Activated naive CD8-positive, alpha-beta T cell treated with anti-CD3 and anti-CD28 coated beads, Interleukin-2, amount 10 ng/mL, durations not matched to agents 7 days and 5 days (primary cell): ENCODE results near the gene GTF2A1. TPM values are rescaled to one million over a fixed set of nuclear protein-coding genes. Genes with fewer than 3 reads are reported as not detected.

Experiments
- ATAC-seq: fragments of 150-1000 bp; cut with Tn5 transposase; one replicate; pipeline ENCODE4 v1.10.0; 2021; ENCODE audit warnings: low read depth, moderate library complexity
- POLR2A ChIA-PET: fragments of 350-600 bp; sonication (Branson Sonifier 250); formaldehyde crosslinking; loops from one replicate; lab custom pipeline; 2021; ENCODE audit warnings: antibody characterized with exemption; lab: Charles Lee
- DNase-seq: peaks from one replicate; pipeline ENCODE4 v3.0.0; 2021
- H3K27ac Mint-ChIP-seq: one replicate; pipeline ENCODE4 v1.8.0; 2022; ENCODE audit warnings: mild to moderate bottlenecking, mixed read lengths
- H3K27me3 Mint-ChIP-seq: one replicate; pipeline ENCODE4 v1.8.0; 2022; ENCODE audit warnings: mild to moderate bottlenecking, moderate library complexity, mixed read lengths
- H3K36me3 Mint-ChIP-seq: one replicate; pipeline ENCODE4 v1.8.0; 2021; ENCODE audit warnings: mild to moderate bottlenecking, mixed read lengths
- H3K4me1 Mint-ChIP-seq: one replicate; pipeline ENCODE4 v1.8.0; 2021; ENCODE audit warnings: mixed read lengths
- H3K4me3 Mint-ChIP-seq: one replicate; pipeline ENCODE4 v1.8.0; 2022; ENCODE audit warnings: mild to moderate bottlenecking, moderate library complexity, mixed read lengths
- H3K9me3 Mint-ChIP-seq: one replicate; pipeline ENCODE4 v1.8.0; 2021; ENCODE audit warnings: mixed read lengths
- total RNA-seq, 2 experiments: library from RNA; stranded (reverse); gene quantifications; one replicate each; pipeline ENCODE4 v1.2.3, GENCODE V29; 2021

The GTF2A1 gene
- total RNA-seq, 2 experiments from 2014 or later = 35.1 to 35.8 TPM

DNA sequence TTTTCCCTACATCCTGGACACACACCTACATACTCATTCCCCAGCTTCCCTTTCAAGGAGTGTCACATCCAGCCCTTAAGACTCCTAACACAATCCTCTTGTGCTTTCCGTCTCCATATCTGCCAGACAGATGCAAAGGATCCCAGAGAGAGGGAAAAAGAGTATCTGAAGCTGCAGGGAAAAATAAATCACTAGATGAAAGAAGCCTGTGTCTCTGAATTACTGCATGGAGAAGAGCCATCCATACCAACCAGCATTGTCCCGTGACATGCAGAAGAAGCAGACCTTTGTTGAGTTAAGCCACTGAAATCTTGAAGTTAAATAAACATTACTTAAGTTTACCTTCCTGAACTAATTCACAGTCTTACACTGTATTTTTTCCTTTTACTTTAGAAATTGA lies 54.6 kb downstream of the GTF2A1 start:
- DNase-seq (no peak), ATAC-seq (no peak)
- Mint-ChIP-seq H3K27me3 (no peaks in the 10 kb centered on the region), H3K9me3 (no peaks in the 10 kb centered on the region), H3K4me1 (peaks cover 27% of the 10 kb centered on the region), H3K27ac (no peak overlapping the region), H3K36me3 (no peaks in the 10 kb centered on the region), H3K4me3 (no peak overlapping the region)
- POLR2A ChIA-PET = no interaction called here

DNA sequence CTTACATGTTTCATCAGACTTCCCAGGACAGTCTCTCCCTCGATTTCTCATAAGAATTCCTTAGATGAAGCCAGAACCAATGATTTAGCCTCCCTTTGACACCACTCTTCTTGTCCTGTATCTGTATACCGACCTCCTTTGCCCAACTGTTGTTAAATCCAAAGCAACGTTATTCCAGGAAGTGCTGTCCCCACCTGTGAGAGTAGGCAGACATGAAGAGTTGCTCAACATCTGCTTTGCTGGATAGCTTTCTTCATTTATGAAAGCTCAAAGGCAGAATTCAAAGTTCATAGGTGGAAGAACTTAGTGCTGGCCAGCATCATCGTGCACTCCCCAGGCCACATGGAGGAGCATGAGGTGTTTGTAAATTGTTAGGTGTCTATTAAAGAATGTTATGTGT lies 55.6 kb downstream of the GTF2A1 start:
- POLR2A ChIA-PET = no interaction called here
- no peaks in the 10 kb centered on the region for H3K36me3 Mint-ChIP-seq
- ATAC-seq = no peak

DNA sequence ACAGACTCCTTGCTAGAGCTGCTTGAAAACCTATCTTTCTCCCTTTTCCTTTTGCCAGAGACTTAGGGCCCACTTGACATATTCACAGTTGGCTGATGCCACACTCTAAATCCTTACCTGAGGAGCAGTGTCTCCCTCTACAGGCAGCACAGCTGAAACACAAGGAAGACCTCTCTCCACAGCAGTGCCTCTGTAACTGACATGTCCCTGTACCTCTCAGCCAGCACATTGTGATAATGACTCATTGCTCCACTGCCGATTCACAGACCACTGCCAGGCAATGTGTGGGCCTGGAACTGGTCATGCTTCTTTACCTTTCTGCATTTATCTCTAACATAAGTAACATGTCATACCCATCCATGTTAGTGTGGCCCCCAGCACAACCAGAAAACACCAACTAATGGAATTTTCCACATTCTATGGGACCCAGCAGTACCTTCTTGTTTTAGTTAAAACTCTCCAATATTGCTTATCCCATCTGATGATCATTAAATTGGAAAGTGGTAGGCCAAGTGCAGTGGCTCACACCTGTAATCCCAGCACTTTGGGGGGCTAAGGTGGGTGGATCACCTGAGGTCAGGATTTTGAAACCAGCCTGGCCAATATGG lies 56.5 kb downstream of the GTF2A1 start:
- peaks cover 2% of the 10 kb centered on the region for H3K9me3 Mint-ChIP-seq
- no peak overlapping the region for H3K27ac Mint-ChIP-seq
- H3K4me3 Mint-ChIP-seq = no peak overlapping the region
- ATAC-seq (peak; percentile 96), DNase-seq (peak; percentile 35)
- H3K36me3 Mint-ChIP-seq = no peaks in the 10 kb centered on the region
- POLR2A ChIA-PET = interaction anchor here (0.7 kb wide), 1 partner anchor 310 kb away, joined by 3 read pairs; no protein-coding TSS in a partner anchor
- H3K27me3 Mint-ChIP-seq = peaks cover 2% of the 10 kb centered on the region
- peaks cover 16% of the 10 kb centered on the region for H3K4me1 Mint-ChIP-seq

More for the DNA sequence above, 55.6 kb downstream of the GTF2A1 start:
- no peak overlapping the region for H3K4me3 Mint-ChIP-seq
- H3K27ac Mint-ChIP-seq = no peak overlapping the region
- DNase-seq = no peak
- no peaks in the 10 kb centered on the region for H3K9me3 Mint-ChIP-seq
- no peaks in the 10 kb centered on the region for H3K27me3 Mint-ChIP-seq
- H3K4me1 Mint-ChIP-seq = peaks cover 22% of the 10 kb centered on the region

DNA sequence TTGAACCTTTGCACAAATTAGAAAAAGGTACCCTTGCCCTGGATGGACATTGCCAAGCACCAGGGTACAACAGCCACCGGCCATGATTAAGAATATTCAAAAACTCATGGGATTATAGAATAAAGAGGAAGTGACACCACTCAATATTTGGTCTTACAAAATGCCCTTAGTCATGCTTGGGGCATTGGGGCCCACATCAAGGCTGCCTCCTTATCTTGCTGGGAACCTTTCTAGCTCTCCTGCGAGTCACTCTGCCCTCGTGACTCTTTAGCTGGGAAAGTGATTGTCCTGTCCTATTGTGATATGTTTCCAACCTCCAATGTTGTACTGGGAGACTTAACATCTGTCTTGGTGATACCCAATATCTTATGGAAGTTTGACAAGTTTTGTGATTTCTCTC lies 57.8 kb downstream of the GTF2A1 start:
- no peak for ATAC-seq
- H3K9me3 Mint-ChIP-seq = peaks cover 2% of the 10 kb centered on the region
- peaks cover 2% of the 10 kb centered on the region for H3K27me3 Mint-ChIP-seq
- DNase-seq = no peak
- H3K36me3 Mint-ChIP-seq = no peaks in the 10 kb centered on the region
- POLR2A ChIA-PET = no interaction called here
- no peak overlapping the region for H3K4me3 Mint-ChIP-seq
- H3K4me1 Mint-ChIP-seq = peaks cover 7% of the 10 kb centered on the region
- no peak overlapping the region for H3K27ac Mint-ChIP-seq

DNA sequence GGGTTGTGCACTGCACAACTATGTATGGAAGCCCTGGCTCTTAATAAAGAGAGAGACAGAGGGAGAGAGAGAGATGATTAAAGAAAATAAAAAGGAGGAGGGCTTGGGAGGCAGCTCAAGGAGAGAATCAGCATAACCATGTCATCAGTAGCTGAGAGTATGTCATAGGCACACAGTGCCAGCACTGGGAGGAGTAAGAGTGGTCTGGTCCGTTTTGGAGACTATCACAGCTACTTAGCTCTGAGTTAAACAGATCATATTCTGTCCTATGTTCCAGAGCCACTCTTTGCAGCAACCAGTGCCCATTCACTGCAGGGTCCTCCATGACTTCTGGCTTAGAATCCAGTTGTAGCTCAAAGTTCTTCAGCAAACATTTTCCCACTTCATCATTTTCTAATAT lies 59.0 kb downstream of the GTF2A1 start:
- POLR2A ChIA-PET = interaction anchor here (1.6 kb wide), 1 partner anchor 8 kb away, joined by 4 read pairs; no protein-coding TSS in a partner anchor
- H3K27ac Mint-ChIP-seq = no peak overlapping the region

DNA sequence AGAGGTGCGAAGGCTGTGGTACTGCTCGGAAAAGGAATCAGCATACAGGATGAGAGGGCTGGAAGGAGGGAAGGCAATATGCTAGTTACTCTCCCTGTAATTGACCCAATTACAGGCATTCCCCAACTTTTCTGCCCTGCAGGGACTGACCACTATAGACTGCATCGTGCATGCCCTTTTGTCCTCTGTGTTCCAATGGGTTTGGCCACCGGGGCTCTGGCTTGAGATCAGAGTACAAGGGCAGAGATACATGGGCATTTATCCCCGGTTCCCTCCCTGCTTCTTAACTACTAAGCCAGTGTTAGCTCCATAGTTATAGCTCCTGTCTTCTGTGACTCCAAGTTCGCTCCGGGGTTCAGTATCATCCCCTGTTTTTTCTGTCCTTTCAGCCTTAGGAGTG lies 59.7 kb downstream of the GTF2A1 start:
- Mint-ChIP-seq H3K4me1 (peaks cover 10% of the 10 kb centered on the region), H3K9me3 (peaks cover 2% of the 10 kb centered on the region), H3K27me3 (peaks cover 2% of the 10 kb centered on the region), H3K36me3 (peaks cover 1% of the 10 kb centered on the region), H3K27ac (no peak overlapping the region), H3K4me3 (no peak overlapping the region)
- DNase-seq (no peak), ATAC-seq (no peak)
- POLR2A ChIA-PET = interaction anchor here (1.6 kb wide), 1 partner anchor 9 kb away, joined by 4 read pairs; no protein-coding TSS in a partner anchor

More for the DNA sequence above, 59.0 kb downstream of the GTF2A1 start:
- Mint-ChIP-seq H3K9me3 (peaks cover 2% of the 10 kb centered on the region), H3K36me3 (no peaks in the 10 kb centered on the region), H3K4me3 (no peak overlapping the region), H3K27me3 (peaks cover 2% of the 10 kb centered on the region), H3K4me1 (peaks cover 10% of the 10 kb centered on the region)
- DNase-seq = no peak
- no peak for ATAC-seq

DNA sequence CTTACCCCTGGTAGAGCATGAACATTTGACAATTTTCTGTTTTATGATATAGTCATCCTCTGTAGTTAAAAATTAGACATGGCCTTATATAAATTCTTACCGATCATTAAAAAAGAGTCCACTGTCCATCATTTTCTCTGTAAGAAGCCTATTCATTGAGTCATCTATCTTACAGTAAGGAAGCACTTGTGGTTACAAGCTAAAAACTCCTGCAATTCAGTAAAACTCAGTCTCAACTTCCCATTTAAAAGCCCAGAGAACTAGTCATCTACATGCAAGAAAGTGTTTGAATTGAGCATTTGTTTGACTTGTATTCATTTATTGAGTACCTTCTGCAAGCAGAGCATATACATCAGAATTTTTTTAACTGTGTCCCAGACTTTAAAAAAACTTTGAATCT lies 63.3 kb downstream of the GTF2A1 start:
- no peak overlapping the region for H3K4me3 Mint-ChIP-seq
- H3K36me3 Mint-ChIP-seq = peaks cover 1% of the 10 kb centered on the region
- peaks cover 2% of the 10 kb centered on the region for H3K9me3 Mint-ChIP-seq
- peaks cover 7% of the 10 kb centered on the region for H3K4me1 Mint-ChIP-seq
- POLR2A ChIA-PET = no interaction called here
- ATAC-seq (no peak), DNase-seq (no peak)
- peaks cover 2% of the 10 kb centered on the region for H3K27me3 Mint-ChIP-seq
- no peak overlapping the region for H3K27ac Mint-ChIP-seq

DNA sequence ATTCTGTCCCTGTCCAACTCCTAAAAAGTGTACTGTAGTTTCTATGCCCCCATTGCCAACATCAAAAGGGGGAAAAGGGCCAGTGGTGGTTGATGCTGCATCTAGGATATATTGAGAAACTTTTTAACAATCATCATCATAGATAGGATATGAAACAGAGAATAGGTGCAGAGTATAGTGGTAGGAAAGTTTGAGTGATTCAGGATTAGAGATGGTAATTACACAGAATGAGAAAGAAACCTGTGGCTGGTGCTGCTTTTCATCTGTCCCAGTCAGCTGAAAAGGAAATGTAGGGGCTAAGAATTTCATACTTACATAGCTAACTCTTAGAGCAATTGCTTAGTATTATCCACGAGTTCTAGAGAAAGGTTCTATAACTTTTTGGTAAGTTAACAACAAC lies 67.6 kb downstream of the GTF2A1 start:
- H3K9me3 Mint-ChIP-seq = no peaks in the 10 kb centered on the region
- H3K36me3 Mint-ChIP-seq = peaks cover 4% of the 10 kb centered on the region
- POLR2A ChIA-PET = no interaction called here
- DNase-seq = no peak
- peaks cover 7% of the 10 kb centered on the region for H3K4me1 Mint-ChIP-seq
- no peak overlapping the region for H3K27ac Mint-ChIP-seq
- no peak for ATAC-seq
- no peaks in the 10 kb centered on the region for H3K27me3 Mint-ChIP-seq
- no peak overlapping the region for H3K4me3 Mint-ChIP-seq

DNA sequence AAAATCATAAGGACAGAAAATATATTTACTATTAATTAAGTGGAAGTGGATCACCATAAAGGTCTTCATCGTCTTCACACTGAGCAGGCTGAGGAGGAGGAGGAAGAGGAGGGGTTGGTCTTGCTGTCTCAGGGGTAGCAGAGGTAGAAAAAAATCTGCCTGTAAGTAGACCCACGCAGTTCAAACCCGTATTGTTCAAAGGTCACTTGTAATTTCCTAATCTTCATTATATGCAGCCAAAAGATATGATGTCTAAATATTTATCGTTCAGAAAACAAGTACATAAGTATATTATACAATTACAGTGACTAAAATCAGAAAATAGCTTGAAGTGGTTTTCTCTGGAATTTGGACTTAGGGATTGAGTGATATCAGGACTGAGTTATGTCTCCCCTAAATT lies 72.1 kb downstream of the GTF2A1 start:
- POLR2A ChIA-PET = no interaction called here
- Mint-ChIP-seq H3K36me3 (peaks cover 4% of the 10 kb centered on the region), H3K27me3 (no peaks in the 10 kb centered on the region), H3K27ac (no peak overlapping the region), H3K4me1 (peaks cover 14% of the 10 kb centered on the region), H3K4me3 (no peak overlapping the region), H3K9me3 (no peaks in the 10 kb centered on the region)
- DNase-seq = no peak
- no peak for ATAC-seq

DNA sequence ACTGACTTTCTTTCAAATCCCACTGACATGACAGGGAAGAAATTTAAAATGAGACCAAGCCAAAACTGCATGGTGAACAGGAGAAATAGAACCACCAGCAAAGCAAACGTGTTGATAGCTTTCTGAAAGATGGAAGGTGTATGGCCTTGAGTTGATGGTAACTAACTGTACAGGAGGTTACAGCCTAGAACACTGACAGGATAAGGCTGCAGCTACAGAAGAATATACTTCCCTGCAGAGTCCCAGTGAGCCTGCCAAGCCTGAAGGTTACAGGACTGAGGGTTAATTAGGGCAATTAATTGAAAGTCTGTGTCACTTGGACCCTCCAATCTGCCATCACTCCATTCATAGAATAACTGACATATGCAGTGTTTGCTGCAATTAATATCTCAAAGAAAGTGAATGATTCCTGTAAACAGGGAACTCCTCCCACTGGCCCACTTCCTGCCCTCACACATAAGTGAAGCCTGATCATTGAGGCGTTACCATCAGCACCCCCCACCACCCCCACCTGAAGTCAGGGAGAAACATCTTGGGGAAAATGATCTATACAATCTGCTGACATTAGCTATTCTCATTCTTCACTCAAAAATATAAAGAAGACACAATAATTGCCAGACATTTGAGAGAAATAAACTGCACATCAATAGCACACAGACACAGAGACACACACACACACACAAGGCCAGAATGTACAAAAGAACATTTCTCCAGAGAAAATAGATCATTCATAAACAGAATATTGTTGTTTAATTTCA lies 73.4 kb downstream of the GTF2A1 start:
- POLR2A ChIA-PET = interaction anchor here (1.3 kb wide), 1 partner anchor 22 kb away, joined by 3 read pairs; no protein-coding TSS in a partner anchor
- Mint-ChIP-seq H3K4me3 (no peak overlapping the region), H3K36me3 (peaks cover 4% of the 10 kb centered on the region), H3K9me3 (no peaks in the 10 kb centered on the region), H3K27ac (no peak overlapping the region), H3K4me1 (peaks cover 10% of the 10 kb centered on the region), H3K27me3 (no peaks in the 10 kb centered on the region)
- ATAC-seq (peak; percentile 60), DNase-seq (no peak)

DNA sequence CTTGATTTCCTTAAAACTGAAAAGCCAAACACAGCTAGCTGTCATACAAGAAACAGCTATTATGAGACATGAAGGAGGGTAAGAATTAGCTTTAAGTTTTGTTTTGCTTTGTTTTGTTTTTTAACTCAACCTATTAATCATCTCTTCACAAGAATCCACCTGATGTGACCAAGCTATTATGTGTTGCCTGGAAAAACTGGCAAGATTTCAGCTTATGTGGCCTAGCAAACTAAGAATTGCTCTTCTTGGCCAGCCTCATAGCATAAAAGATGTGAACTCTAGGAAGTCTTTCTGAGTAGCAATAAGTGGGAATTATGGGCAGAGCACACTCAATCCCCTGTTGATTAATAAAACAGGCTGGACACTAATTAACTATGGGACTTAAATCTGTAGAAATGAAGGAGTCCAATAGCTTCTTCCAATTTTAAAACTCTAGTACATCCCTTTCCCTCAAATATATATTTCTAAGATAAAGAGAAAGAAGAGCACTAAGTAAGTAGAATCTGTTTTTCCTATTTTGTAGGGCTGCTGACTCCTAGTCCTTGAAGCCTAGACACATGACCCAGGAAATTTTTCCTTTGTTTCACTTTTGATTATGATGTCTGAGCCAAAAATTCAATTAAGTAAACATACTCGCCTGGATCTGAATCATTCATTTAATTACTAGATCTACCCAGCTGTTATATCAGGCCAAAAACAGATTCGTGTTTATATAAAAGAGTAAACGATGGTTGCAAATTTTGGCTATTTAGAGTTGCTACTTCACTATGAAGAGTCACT lies 75.7 kb downstream of the GTF2A1 start:
- DNase-seq (no peak), ATAC-seq (no peak)
- Mint-ChIP-seq H3K36me3 (peaks cover 4% of the 10 kb centered on the region), H3K4me1 (peaks cover 10% of the 10 kb centered on the region), H3K4me3 (no peak overlapping the region), H3K27me3 (no peaks in the 10 kb centered on the region), H3K9me3 (no peaks in the 10 kb centered on the region), H3K27ac (no peak overlapping the region)
- POLR2A ChIA-PET = no interaction called here

DNA sequence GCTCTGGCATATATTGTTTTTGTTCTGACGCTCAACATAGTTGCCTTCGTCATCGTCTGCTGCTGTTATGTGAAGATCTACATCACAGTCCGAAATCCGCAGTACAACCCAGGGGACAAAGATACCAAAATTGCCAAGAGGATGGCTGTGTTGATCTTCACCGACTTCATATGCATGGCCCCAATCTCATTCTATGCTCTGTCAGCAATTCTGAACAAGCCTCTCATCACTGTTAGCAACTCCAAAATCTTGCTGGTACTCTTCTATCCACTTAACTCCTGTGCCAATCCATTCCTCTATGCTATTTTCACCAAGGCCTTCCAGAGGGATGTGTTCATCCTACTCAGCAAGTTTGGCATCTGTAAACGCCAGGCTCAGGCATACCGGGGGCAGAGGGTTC lies 77.0 kb downstream of the GTF2A1 start:
- DNase-seq = no peak
- Mint-ChIP-seq H3K4me3 (no peak overlapping the region), H3K36me3 (peaks cover 3% of the 10 kb centered on the region), H3K4me1 (peaks cover 10% of the 10 kb centered on the region), H3K9me3 (no peaks in the 10 kb centered on the region), H3K27me3 (no peaks in the 10 kb centered on the region), H3K27ac (no peak overlapping the region)
- no peak for ATAC-seq
- POLR2A ChIA-PET = no interaction called here

DNA sequence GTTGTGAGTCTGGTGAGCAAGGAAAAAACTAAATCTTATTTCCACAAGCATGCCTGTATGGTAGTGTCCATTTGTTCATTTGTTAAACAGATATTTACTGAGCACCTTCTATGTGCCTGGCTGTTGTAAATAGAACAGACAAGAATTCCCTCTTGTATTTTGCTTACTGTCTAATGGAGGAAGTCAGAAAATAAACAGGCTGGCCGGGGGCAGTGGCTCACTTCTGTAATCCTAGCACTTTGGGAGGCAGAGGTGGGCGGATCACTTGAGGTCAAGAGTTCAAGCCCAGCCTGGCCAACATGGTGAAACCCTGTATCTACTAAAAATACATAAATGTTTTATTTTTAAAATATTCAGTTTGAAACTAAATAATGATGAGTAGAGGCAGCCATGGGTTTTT lies 79.3 kb downstream of the GTF2A1 start:
- peaks cover 1% of the 10 kb centered on the region for H3K36me3 Mint-ChIP-seq

More for the DNA sequence above, 79.3 kb downstream of the GTF2A1 start:
- DNase-seq = no peak
- Mint-ChIP-seq H3K27me3 (no peaks in the 10 kb centered on the region), H3K27ac (no peak overlapping the region), H3K4me3 (no peak overlapping the region), H3K4me1 (no peaks in the 10 kb centered on the region), H3K9me3 (no peaks in the 10 kb centered on the region)
- POLR2A ChIA-PET = no interaction called here
- no peak for ATAC-seq
